ENCODE results near the gene DIP2C. TPM values are rescaled to one million over a fixed set of nuclear protein-coding genes. Genes with fewer than 3 reads are reported as not detected.

DIP2C gene
- total RNA-seq, 1 donor from 2014 or later, result 18.4 TPM

GRCh38 chr10:260819-261429 is 428.5 kb downstream of the DIP2C start:
- Histone ChIP-seq H3K4me1 (no peaks in the 10 kb centered on the region), H3K4me3 (no peak overlapping the region), H3K27me3 (no peaks in the 10 kb centered on the region), H3K27ac (no peak overlapping the region), H3K36me3 (no peaks in the 10 kb centered on the region), H3K9me3 (no peaks in the 10 kb centered on the region)
- DNase-seq (ENCODE audit: extremely low spot score in 2 of 2), result no peak
- no peak for TF ChIP-seq CTCF (IDR thresholded peaks at IDR 0.05)
- TF ChIP-seq POLR2AphosphoS5 (IDR thresholded peaks at IDR 0.05; ENCODE audit: insufficient read depth in 1 of 2, low read depth in 1 of 2), result no peak
- TF ChIP-seq POLR2A (IDR thresholded peaks at IDR 0.05), result no peak
- intact Hi-C loops (cut with DNase I), result no loop called here

- Histone ChIP-seq H3K27me3 (no peaks in the 10 kb centered on the region), H3K27ac (no peak overlapping the region), H3K9me3 (no peaks in the 10 kb centered on the region), H3K4me3 (no peak overlapping the region), H3K4me1 (no peaks in the 10 kb centered on the region), H3K36me3 (peaks cover 0 to 23% of the 10 kb centered on the region in 2 donors)
- DNase-seq (ENCODE audit: extremely low spot score in 2 of 2), result no peak
- no peak for TF ChIP-seq POLR2AphosphoS5 (IDR thresholded peaks at IDR 0.05; ENCODE audit: insufficient read depth in 1 of 2, low read depth in 1 of 2)
- TF ChIP-seq CTCF (IDR thresholded peaks at IDR 0.05), result no peak
- TF ChIP-seq POLR2A (IDR thresholded peaks at IDR 0.05), result no peak
- intact Hi-C loops (cut with DNase I), result no loop called here
These were observed 437.4 kb downstream of the DIP2C start for GRCh38 chr10:251982-252582.

DNA sequence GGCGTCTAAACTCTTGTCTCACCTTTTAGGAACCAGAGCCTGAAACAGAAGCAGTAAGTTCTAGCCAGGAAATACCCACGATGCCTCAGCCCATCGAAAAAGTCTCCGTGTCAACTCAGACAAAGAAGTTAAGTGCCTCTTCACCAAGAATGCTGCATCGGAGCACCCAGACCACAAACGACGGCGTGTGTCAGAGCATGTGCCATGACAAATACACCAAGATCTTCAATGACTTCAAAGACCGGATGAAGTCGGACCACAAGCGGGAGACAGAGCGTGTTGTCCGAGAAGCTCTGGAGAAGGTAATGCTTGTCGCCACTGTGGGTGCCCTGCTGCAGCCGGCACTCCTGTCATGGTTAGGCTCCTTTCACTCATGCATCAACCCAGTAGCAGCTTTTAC is 441.2 kb downstream of the DIP2C start:
- intact Hi-C loops (cut with DNase I), result no loop called here
- H3K27me3 ChIP-seq, result no peaks in the 10 kb centered on the region
- TF ChIP-seq POLR2A (IDR thresholded peaks at IDR 0.05) (no peak), CTCF (IDR thresholded peaks at IDR 0.05) (no peak), POLR2AphosphoS5 (IDR thresholded peaks at IDR 0.05; ENCODE audit: insufficient read depth in 1 of 2, low read depth in 1 of 2) (no peak)

DNA sequence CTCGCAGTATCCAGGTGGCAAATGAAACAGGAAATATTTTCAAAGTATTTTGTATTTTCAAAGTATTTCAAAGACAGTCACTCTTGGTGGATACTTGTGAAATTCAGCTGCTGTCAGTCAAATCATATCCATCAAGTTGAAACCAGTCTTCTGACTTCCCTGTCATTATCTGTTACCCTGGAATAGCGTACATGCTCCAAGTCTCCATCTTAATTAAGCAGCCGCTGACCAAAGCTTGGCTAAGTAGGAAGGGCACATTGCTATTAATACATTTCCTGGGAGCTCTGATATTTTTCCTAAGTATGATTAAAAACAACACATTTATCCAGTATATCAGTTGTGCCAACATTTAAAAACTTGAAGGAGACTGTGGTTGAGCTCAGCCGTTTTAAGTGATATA is 442.0 kb downstream of the DIP2C start:
- no peak for DNase-seq (ENCODE audit: extremely low spot score in 2 of 2)
- Histone ChIP-seq H3K27ac (no peak overlapping the region), H3K27me3 (no peaks in the 10 kb centered on the region), H3K9me3 (no peaks in the 10 kb centered on the region), H3K4me3 (no peak overlapping the region), H3K4me1 (no peaks in the 10 kb centered on the region), H3K36me3 (peaks cover 0 to 48% of the 10 kb centered on the region in 2 donors)
- intact Hi-C loops (cut with DNase I), result no loop called here
- no peak for TF ChIP-seq POLR2A (IDR thresholded peaks at IDR 0.05)

More for the DNA sequence above, 441.2 kb downstream of the DIP2C start:
- Histone ChIP-seq H3K36me3 (peaks cover 0 to 43% of the 10 kb centered on the region in 2 donors), H3K4me1 (no peaks in the 10 kb centered on the region), H3K4me3 (no peak overlapping the region), H3K27ac (no peak overlapping the region), H3K9me3 (no peaks in the 10 kb centered on the region)
- no peak for DNase-seq (ENCODE audit: extremely low spot score in 2 of 2)

DNA sequence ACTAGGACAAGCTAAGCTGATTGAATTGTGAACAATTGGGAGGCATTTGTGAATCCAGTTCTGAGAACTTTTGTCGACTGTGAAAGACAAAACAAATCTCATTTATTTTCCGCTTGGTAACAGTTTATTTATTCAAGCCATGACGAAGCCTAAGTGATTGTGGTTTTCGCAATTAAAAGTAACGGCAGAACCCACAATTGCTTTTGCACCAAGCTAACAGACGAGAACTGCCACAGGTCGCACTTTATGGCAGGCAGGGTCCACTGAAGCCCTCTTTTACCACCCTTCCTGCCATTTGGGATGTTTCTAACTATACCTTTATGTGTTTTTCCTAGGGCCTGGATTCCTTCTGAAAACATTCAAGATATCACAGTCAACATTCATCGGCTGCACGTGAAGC is 443.0 kb downstream of the DIP2C start:
- intact Hi-C loops (cut with DNase I), result no loop called here
- Histone ChIP-seq H3K27ac (no peak overlapping the region), H3K4me3 (no peak overlapping the region), H3K4me1 (no peaks in the 10 kb centered on the region), H3K36me3 (peaks cover 0 to 56% of the 10 kb centered on the region in 2 donors), H3K9me3 (no peaks in the 10 kb centered on the region), H3K27me3 (no peaks in the 10 kb centered on the region)
- TF ChIP-seq CTCF (IDR thresholded peaks at IDR 0.05) (no peak), POLR2A (IDR thresholded peaks at IDR 0.05) (no peak), POLR2AphosphoS5 (IDR thresholded peaks at IDR 0.05; ENCODE audit: insufficient read depth in 1 of 2, low read depth in 1 of 2) (no peak)
- no peak for DNase-seq (ENCODE audit: extremely low spot score in 2 of 2)
